GM21515 (cell line): Measurements from ENCODE around the gene PMPCA.

Experiments used
- ATAC-seq: cut with Tn5 transposase; IDR thresholded peaks from one replicate; pipeline ENCODE4 v1.9.1; 2021; ENCODE audit not compliant: unreplicated experiment

The PMPCA gene

GRCh38 chr9:136373300-136374182 lies 36.9 kb upstream of the PMPCA start, which contains the start of gene CARD9:
Gene CARD9 (minus strand): TSS chr9:136373669. CDS start chr9:136372078, 1,591 bp downstream.
- no peak for ATAC-seq

- no peak for ATAC-seq
Observed at GRCh38 chr9:136374183-136374575, 36.3 kb upstream of the PMPCA start.

GRCh38 chr9:136375096-136375495 lies 35.4 kb upstream of the PMPCA start:
- no peak for ATAC-seq

- ATAC-seq, result no peak
Observed at GRCh38 chr9:136376457-136376856, 34.0 kb upstream of the PMPCA start.

- ATAC-seq, result no peak
Observed at GRCh38 chr9:136377341-136378169, 32.9 kb upstream of the PMPCA start.

- ATAC-seq, result no peak
Observed at GRCh38 chr9:136378170-136379002, 32.1 kb upstream of the PMPCA start.

- no peak for ATAC-seq
Observed at GRCh38 chr9:136379003-136379287, 31.5 kb upstream of the PMPCA start.

- no peak for ATAC-seq
Observed at GRCh38 chr9:136379401-136379800, 31.1 kb upstream of the PMPCA start.

- no peak for ATAC-seq
Observed at GRCh38 chr9:136379891-136380290, 30.6 kb upstream of the PMPCA start.

GRCh38 chr9:136380381-136380780 lies 30.1 kb upstream of the PMPCA start:
- no peak for ATAC-seq

GRCh38 chr9:136381311-136381710 lies 29.1 kb upstream of the PMPCA start:
- ATAC-seq, result no peak

- no peak for ATAC-seq
Observed at GRCh38 chr9:136381966-136382513, 28.4 kb upstream of the PMPCA start.

- ATAC-seq, result no peak
Observed at GRCh38 chr9:136383436-136383835, 27.0 kb upstream of the PMPCA start.

- ATAC-seq, result no peak
Observed at GRCh38 chr9:136385015-136385414, 25.4 kb upstream of the PMPCA start.

GRCh38 chr9:136386018-136386417 lies 24.4 kb upstream of the PMPCA start:
- ATAC-seq, result no peak

- ATAC-seq, result no peak
Observed at GRCh38 chr9:136387217-136387616, 23.2 kb upstream of the PMPCA start.

- ATAC-seq, result no peak
Observed at GRCh38 chr9:136389396-136389795, 21.1 kb upstream of the PMPCA start.

GRCh38 chr9:136391737-136392537 lies 18.5 kb upstream of the PMPCA start:
- ATAC-seq, result no peak

- no peak for ATAC-seq
Observed at GRCh38 chr9:136392538-136393449, 17.7 kb upstream of the PMPCA start.
